HepG2 (cell line): Measurements from ENCODE around the gene HCFC1. TPM values are rescaled to one million over a fixed set of nuclear protein-coding genes. Genes with fewer than 3 reads are reported as not detected.

Source experiments
- ATAC-seq: fragments of 200-7000 bp; cut with Tn5 transposase; 3 replicates; pipeline ENCODE4 v1.9.1; 2020; ENCODE audit warnings: mild to moderate bottlenecking, moderate library complexity
- BruUV-seq: library from RNA; stranded (reverse); fragments of 400-500 nt; replicated peaks from 2 replicates; lab custom pipeline; 2021; lab: Mats Ljungman, UMichigan
- CTCF ChIA-PET: fragments of 300-600 bp; formaldehyde crosslinking; extraction: SDS; loops from one replicate; lab custom pipeline; 2021; ENCODE audit warnings: low total read pairs, inconsistent platforms, low intra/inter-chr PET ratio; lab: Yijun Ruan, JAX
- POLR2A ChIA-PET: fragments of 350-600 bp; sonication (Branson Sonifier 250); formaldehyde crosslinking; loops from one replicate; lab custom pipeline; 2020; ENCODE audit warnings: antibody characterized with exemption, inconsistent platforms; lab: Yijun Ruan, JAX
- DNase-seq: peaks from one replicate; pipeline ENCODE4 v3.0.0-alpha.2; 2015; ENCODE audit warnings: low spot score
- FAIRE-seq: peaks from 3 replicates; lab custom pipeline; 2011; peaks lifted over from hg19 to GRCh38; lab: Jason Lieb, UNC
- H2AFZ ChIP-seq: one replicate; pipeline ENCODE4 v1.6.1; 2011; ENCODE audit warnings: low read length, inconsistent platforms
- H3K27ac ChIP-seq: fragments of 300-600 bp; 3 replicates; pipeline ENCODE4 v1.8.0; 2011; ENCODE audit warnings: mixed run types, mild to moderate bottlenecking, mixed read lengths, low read length, inconsistent platforms; ENCODE audit not compliant: insufficient read depth; ENCODE audit errors: extremely low read length
- H3K27me3 ChIP-seq, 2 experiments: fragments of 200-600 bp in 1 of 2; 2 replicates in 1 of 2; 3 replicates in 1 of 2; pipeline versions ENCODE4 v1.6.0 to v1.8.0; 2011; ENCODE audit warnings: low read length in 2 of 2, mild to moderate bottlenecking in 2 of 2, moderate library complexity in 2 of 2, inconsistent platforms in 1 of 2; ENCODE audit not compliant: insufficient read depth in 2 of 2, control insufficient read depth in 1 of 2
- H3K36me3 ChIP-seq, 2 experiments: fragments of 200-600 bp in 1 of 2; replicated peaks in 1 of 2; 2 replicates in 1 of 2; 3 replicates in 1 of 2; pipeline versions ENCODE4 v1.5.1 to v1.8.0; 2011; ENCODE audit warnings: low read length in 2 of 2, inconsistent platforms in 1 of 2; ENCODE audit not compliant: insufficient read depth in 2 of 2, control insufficient read depth in 1 of 2
- H3K4me1 ChIP-seq: 2 replicates; pipeline ENCODE4 v1.5.1; 2012; ENCODE audit warnings: low read length, inconsistent platforms; ENCODE audit not compliant: insufficient read depth
- H3K4me2 ChIP-seq: 2 replicates; pipeline ENCODE4 v1.6.0; 2011; ENCODE audit warnings: low read depth, low read length, inconsistent platforms
- H3K4me3 ChIP-seq, 3 experiments: fragments of 200-600 bp in 1 of 3; sonication (generic), shearing (Covaris generic) in 1 of 3; replicated peaks in 1 of 3; 2 replicates each; pipeline ENCODE4 v1.5.1; 2011 to 2016; ENCODE audit warnings: low read length in 3 of 3, inconsistent platforms in 2 of 3, low read depth in 2 of 3, mild to moderate bottlenecking in 2 of 3, control low read depth in 1 of 3, mixed read lengths in 1 of 3; ENCODE audit not compliant: insufficient read depth in 1 of 3
- H3K79me2 ChIP-seq: one replicate; pipeline ENCODE4 v1.6.1; 2011; ENCODE audit warnings: low read length, inconsistent platforms; ENCODE audit not compliant: insufficient read depth
- H3K9ac ChIP-seq: 2 replicates; pipeline ENCODE4 v1.6.0; 2011; ENCODE audit warnings: mild to moderate bottlenecking, low read depth, low read length, inconsistent platforms; ENCODE audit not compliant: insufficient read depth
- H3K9me3 ChIP-seq: 2 replicates; pipeline ENCODE4 v1.5.1; 2012; ENCODE audit warnings: mild to moderate bottlenecking, low read length
- H4K20me1 ChIP-seq: 2 replicates; pipeline ENCODE4 v1.6.0; 2011; ENCODE audit warnings: inconsistent platforms, mild to moderate bottlenecking, low read length, moderate library complexity; ENCODE audit not compliant: insufficient read depth
- WGBS: methylation state at CpG from one replicate; pipeline ENCODE4 v1.1.6; 2017; ENCODE audit warnings: low lambda C conversion rate; 5-methylcytosine and 5-hydroxymethylcytosine counted together
- in situ Hi-C: cut with HindIII; loops from 2 replicates; pipeline ENCODE4 v1.10.0; 2017; ENCODE audit warnings: low pct_unique_long_range_greater_than_20kb; ENCODE audit not compliant: extremely low pct_ligation_motif_present
- intact Hi-C: fragments of 100-400 bp; cut with micrococcal nuclease; formaldehyde crosslinking; loops from one replicate; pipeline ENCODE4 v1.10.0; 2022; ENCODE audit not compliant: unreplicated experiment
- polyA plus RNA-seq, 8 experiments: library from polyadenylated mRNA; depleted of rRNA in 3 of 8; stranded (reverse) in 7 of 8; unstranded in 1 of 8; fragments of >200 nt; fragmentation: Illumina TruSeq in 4 of 8; extraction: Trizol in 4 of 8; gene quantifications; 2 replicates each; pipeline versions ENCODE4 v1.2.1 to v1.2.3, GENCODE V29; 2011 to 2016; ENCODE audit warnings: low read depth in 4 of 8, missing spikeins in 1 of 8, mixed read lengths in 1 of 8; ENCODE audit not compliant: insufficient read depth in 1 of 8
- total RNA-seq, 5 experiments: library from RNA; depleted of rRNA; stranded (reverse); fragments of >200 nt; fragmentation: Illumina TruSeq; extraction: Trizol; gene quantifications; 2 replicates each; pipeline ENCODE4 v1.2.3, GENCODE V29; 2016; ENCODE audit warnings: low read depth in 1 of 5
- TF ChIP-seq, protein P1 (sequence below): sonication (generic); formaldehyde crosslinking; IDR thresholded peaks from 2 replicates; pipeline ENCODE4 v1.5.0; 2020; ENCODE audit warnings: mild to moderate bottlenecking, missing genetic modification reagents
- TF ChIP-seq, protein P2 (sequence below): sonication (generic); IDR thresholded peaks from 2 replicates; pipeline ENCODE4 v1.6.1; 2016; ENCODE audit warnings: low read depth, borderline replicate concordance

Gene HCFC1
- total and polyA plus RNA-seq, 2 of the 13 experiments (the other 11 are each of a cell fraction or from before 2014, with no cell fraction given): 5.8 to 17.8 TPM

DNA sequence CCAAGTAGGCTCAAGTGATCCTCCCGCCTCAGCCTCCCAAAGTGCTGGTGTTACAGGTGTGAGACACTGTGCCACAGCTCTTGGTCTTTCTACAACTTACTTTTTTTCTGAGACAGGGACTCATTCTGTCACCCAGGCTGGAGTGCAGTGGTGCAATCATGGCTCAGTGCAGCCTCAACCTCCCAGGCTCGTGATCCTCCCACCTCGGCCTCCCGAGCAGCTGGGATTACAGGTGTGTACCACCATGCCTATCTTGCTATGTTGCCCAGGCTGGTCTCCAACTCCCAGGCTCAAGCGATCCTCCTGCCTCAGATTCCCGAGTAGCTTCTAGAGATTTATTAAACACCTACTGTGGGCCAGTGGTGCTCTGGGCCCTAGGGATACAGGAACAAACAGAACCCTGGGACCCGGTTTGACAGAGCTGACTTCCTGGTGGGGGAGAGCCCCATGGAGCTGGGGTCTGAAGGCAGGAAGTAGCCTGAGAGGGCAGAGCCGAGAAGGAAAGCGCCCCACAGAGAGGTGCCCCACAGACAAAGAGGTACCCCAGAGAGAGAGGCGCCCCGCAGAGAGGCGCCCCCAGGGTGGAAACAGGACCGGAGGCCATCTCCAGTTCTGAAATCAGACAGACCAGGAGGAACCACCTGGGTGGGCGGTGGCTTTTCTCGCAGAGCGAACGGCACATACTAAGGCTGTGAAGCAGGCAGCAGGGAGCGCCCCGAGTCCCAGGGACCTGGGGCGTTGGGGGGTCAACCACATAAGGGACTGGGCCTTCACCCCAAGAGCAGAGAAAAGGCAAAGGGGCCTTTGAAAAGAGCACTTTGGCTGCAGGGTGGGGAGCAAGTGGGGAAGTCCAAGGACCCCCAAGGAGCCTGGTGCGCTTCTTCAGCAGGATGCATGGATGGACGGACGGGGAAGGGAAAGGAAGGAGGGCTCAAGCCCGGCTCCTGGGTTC is 43.1 kb upstream of the HCFC1 start:
- no peaks in the 10 kb centered on the region for H4K20me1 ChIP-seq
- H2AFZ ChIP-seq: no peak overlapping the region
- peak; percentile 26 for FAIRE-seq
- peaks cover 55% of the 10 kb centered on the region for H3K4me1 ChIP-seq
- H3K9ac ChIP-seq: no peak overlapping the region
- intact Hi-C loops (loop anchor here (5.0 kb wide), 1 partner anchor 38 kb away; no protein-coding TSS in a partner anchor), in situ Hi-C loops (loop anchor here (5.0 kb wide), 2 partner anchors 38 to 42 kb away; partner anchors contain the start of genes HCFC1 and TMEM187)
- no peak overlapping the region for H3K4me3 ChIP-seq
- no peaks in the 10 kb centered on the region for H3K27me3 ChIP-seq
- CTCF ChIA-PET: no interaction called here
- no peak overlapping the region for H3K27ac ChIP-seq
- no TSS peak for BruUV-seq
- ATAC-seq: no peak
- peaks cover 15% of the 10 kb centered on the region for H3K79me2 ChIP-seq
- POLR2A ChIA-PET: interaction anchor here (3.7 kb wide), 1 partner anchor 42 kb away, joined by 54 read pairs; the partner anchor contains the start of genes HCFC1 and TMEM187
- TF ChIP-seq, protein P1, sequence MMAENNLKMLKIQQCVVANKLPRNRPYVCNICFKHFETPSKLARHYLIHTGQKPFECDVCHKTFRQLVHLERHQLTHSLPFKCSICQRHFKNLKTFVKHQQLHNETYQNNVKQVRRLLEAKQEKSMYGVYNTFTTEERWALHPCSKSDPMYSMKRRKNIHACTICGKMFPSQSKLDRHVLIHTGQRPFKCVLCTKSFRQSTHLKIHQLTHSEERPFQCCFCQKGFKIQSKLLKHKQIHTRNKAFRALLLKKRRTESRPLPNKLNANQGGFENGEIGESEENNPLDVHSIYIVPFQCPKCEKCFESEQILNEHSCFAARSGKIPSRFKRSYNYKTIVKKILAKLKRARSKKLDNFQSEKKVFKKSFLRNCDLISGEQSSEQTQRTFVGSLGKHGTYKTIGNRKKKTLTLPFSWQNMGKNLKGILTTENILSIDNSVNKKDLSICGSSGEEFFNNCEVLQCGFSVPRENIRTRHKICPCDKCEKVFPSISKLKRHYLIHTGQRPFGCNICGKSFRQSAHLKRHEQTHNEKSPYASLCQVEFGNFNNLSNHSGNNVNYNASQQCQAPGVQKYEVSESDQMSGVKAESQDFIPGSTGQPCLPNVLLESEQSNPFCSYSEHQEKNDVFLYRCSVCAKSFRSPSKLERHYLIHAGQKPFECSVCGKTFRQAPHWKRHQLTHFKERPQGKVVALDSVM (CRISPR knock-in tag): peak; percentile 80; the same call in 1 of the 2 replicates
- TF ChIP-seq, protein P2, sequence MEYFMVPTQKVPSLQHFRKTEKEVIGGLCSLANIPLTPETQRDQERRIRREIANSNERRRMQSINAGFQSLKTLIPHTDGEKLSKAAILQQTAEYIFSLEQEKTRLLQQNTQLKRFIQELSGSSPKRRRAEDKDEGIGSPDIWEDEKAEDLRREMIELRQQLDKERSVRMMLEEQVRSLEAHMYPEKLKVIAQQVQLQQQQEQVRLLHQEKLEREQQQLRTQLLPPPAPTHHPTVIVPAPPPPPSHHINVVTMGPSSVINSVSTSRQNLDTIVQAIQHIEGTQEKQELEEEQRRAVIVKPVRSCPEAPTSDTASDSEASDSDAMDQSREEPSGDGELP: no peak
- no peak overlapping the region for H3K4me2 ChIP-seq
- H3K36me3 ChIP-seq: peaks cover 0 to 7% of the 10 kb centered on the region in 2 experiments; a peak in 1 of 5 replicates
- 98% methylated on average over 10 of the region's 24 CpGs for WGBS
- no peaks in the 10 kb centered on the region for H3K9me3 ChIP-seq
- no peak for DNase-seq
